Keratinocyte (primary cell): ENCODE data around the gene CD55. TPM values are rescaled to one million over a fixed set of nuclear protein-coding genes. Genes with fewer than 3 reads are reported as not detected.
A peak's percentile ranks its signal among the peaks of the same experiment; 100 is the strongest.

Experiments used
- DNase-seq: peaks from one replicate; pipeline ENCODE4 v3.0.0-alpha.2; 2011; ENCODE audit warnings: low read depth, missing footprints, low spot score
- FAIRE-seq: peaks from 2 replicates; lab custom pipeline; 2011; peaks lifted over from hg19 to GRCh38; lab: Jason Lieb, UNC
- H2AFZ ChIP-seq: 2 replicates; pipeline ENCODE4 v1.6.0; 2012; ENCODE audit warnings: low read length, control low read depth, inconsistent platforms; ENCODE audit not compliant: control insufficient read depth
- H3K27ac ChIP-seq: 2 replicates; pipeline ENCODE4 v1.5.1; 2011; ENCODE audit warnings: low read length; ENCODE audit not compliant: control insufficient read depth, insufficient read depth
- H3K27me3 ChIP-seq: 3 replicates; pipeline ENCODE4 v1.6.0; 2011; ENCODE audit warnings: low read length; ENCODE audit not compliant: control insufficient read depth, insufficient read depth; ENCODE audit errors: extremely low read depth
- H3K36me3 ChIP-seq, 2 experiments: 2 replicates in 1 of 2; 3 replicates in 1 of 2; pipeline ENCODE4 v1.5.1; 2011; ENCODE audit warnings: low read length in 2 of 2, mild to moderate bottlenecking in 1 of 2; ENCODE audit not compliant: control insufficient read depth in 2 of 2, insufficient read depth in 2 of 2; ENCODE audit errors: extremely low read depth in 1 of 2
- H3K4me1 ChIP-seq: 3 replicates; pipeline ENCODE4 v1.5.1; 2011; ENCODE audit warnings: low read length; ENCODE audit not compliant: control insufficient read depth, insufficient read depth; ENCODE audit errors: extremely low read depth
- H3K4me2 ChIP-seq: 3 replicates; pipeline ENCODE4 v1.6.0; 2011; ENCODE audit warnings: low read depth, low read length; ENCODE audit not compliant: control insufficient read depth, insufficient read depth; ENCODE audit errors: extremely low read depth
- H3K4me3 ChIP-seq, 3 experiments: fragments of 200-600 bp in 1 of 3; sonication (generic) in 1 of 3; 2 replicates in 2 of 3; 3 replicates in 1 of 3; pipeline ENCODE4 v1.5.1; 2011 to 2016; ENCODE audit warnings: low read length in 3 of 3, mild to moderate bottlenecking in 3 of 3, control low read depth in 2 of 3, inconsistent platforms in 1 of 3, low read depth in 1 of 3, mixed read lengths in 1 of 3, mixed run types in 1 of 3, moderate library complexity in 1 of 3; ENCODE audit not compliant: control insufficient read depth in 2 of 3, insufficient read depth in 2 of 3; ENCODE audit errors: extremely low read depth in 1 of 3
- H3K79me2 ChIP-seq: 2 replicates; pipeline ENCODE4 v1.6.0; 2012; ENCODE audit warnings: low read length; ENCODE audit not compliant: control insufficient read depth, insufficient read depth
- H3K9ac ChIP-seq: 3 replicates; pipeline ENCODE4 v1.6.0; 2011; ENCODE audit warnings: low read length; ENCODE audit not compliant: control insufficient read depth, insufficient read depth; ENCODE audit errors: extremely low read depth
- H3K9me1 ChIP-seq: 3 replicates; pipeline ENCODE4 v1.6.0; 2011; ENCODE audit warnings: low read length; ENCODE audit not compliant: control insufficient read depth, insufficient read depth; ENCODE audit errors: extremely low read depth
- H3K9me3 ChIP-seq: 2 replicates; pipeline ENCODE4 v1.5.1; 2012; ENCODE audit warnings: low read depth, low read length; ENCODE audit not compliant: control insufficient read depth
- H4K20me1 ChIP-seq: 3 replicates; pipeline ENCODE4 v1.6.0; 2011; ENCODE audit warnings: low read length; ENCODE audit not compliant: control insufficient read depth, insufficient read depth; ENCODE audit errors: extremely low read depth
- CTCF ChIP-seq, 3 experiments: IDR thresholded peaks in 1 of 3; conservative IDR thresholded peaks in 1 of 3; optimal IDR thresholded peaks in 1 of 3; 2 replicates in 2 of 3; 3 replicates in 1 of 3; pipeline versions ENCODE3 to v1.5.1; 2011; ENCODE audit warnings: low read length in 3 of 3, mild to moderate bottlenecking in 3 of 3, moderate library complexity in 2 of 3, control low read depth in 1 of 3, inconsistent platforms in 1 of 3; ENCODE audit not compliant: insufficient read depth in 2 of 3; ENCODE audit errors: extremely low read depth in 1 of 3
- EZH2 ChIP-seq: IDR thresholded peaks from one replicate; pipeline ENCODE4 v1.6.1; 2012; ENCODE audit warnings: inconsistent platforms, mild to moderate bottlenecking, low read length, moderate library complexity
- dilution Hi-C: fragments of 300-500 bp; cut with MboI; formaldehyde crosslinking; loops from one replicate; pipeline ENCODE4 v1.7.0; 2020; ENCODE audit warnings: low sequenced_read_pairs; ENCODE audit not compliant: extremely low pct_ligation_motif_present
- polyA plus RNA-seq, 5 experiments: library from polyadenylated mRNA; depleted of rRNA in 3 of 5; stranded (reverse) in 3 of 5; stranded (forward) in 1 of 5; unstranded in 1 of 5; fragments of >200 nt; gene quantifications; 1 replicate in 1 of 5; 2 replicates in 3 of 5; 3 replicates in 1 of 5; pipeline versions ENCODE4 v1.2.1 to v1.2.3, GENCODE V29; 2011 to 2012; ENCODE audit warnings: missing spikeins in 2 of 5, low read depth in 1 of 5, low replicate concordance in 1 of 5

The CD55 gene
- polyA plus RNA-seq, 1 donor (not counting 4 experiments of a cell fraction or from before 2014, with no cell fraction given), result 37.3 TPM

- no peaks in the 10 kb centered on the region for H3K79me2 ChIP-seq
- dilution Hi-C loops, result no loop called here
- no peaks in the 10 kb centered on the region for H3K9me1 ChIP-seq
- H3K27ac ChIP-seq, result no peak overlapping the region
- H3K4me2 ChIP-seq, result no peak overlapping the region
- no peak overlapping the region for H2AFZ ChIP-seq
- no peak overlapping the region for H3K9ac ChIP-seq
- no peaks in the 10 kb centered on the region for H3K4me1 ChIP-seq
- no peaks in the 10 kb centered on the region for H3K36me3 ChIP-seq
- peaks cover 3% of the 10 kb centered on the region for H3K27me3 ChIP-seq
- FAIRE-seq (no peak), DNase-seq (no peak)
- H3K4me3 ChIP-seq, result no peak overlapping the region
- no peaks in the 10 kb centered on the region for H4K20me1 ChIP-seq
- TF ChIP-seq EZH2 (no peak), CTCF (optimal IDR thresholded peaks at IDR 0.05 in 1 of 3, IDR thresholded peaks at IDR 0.05 in 1 of 3, conservative IDR thresholded peaks at IDR 0.05 in 1 of 3; ENCODE audit: extremely low read depth in 1 of 3, insufficient read depth in 2 of 3, low read length in 3 of 3) (no peak)
- no peaks in the 10 kb centered on the region for H3K9me3 ChIP-seq
Measured at GRCh38 chr1:207402744-207403143, 81.3 kb downstream of the CD55 start.

- no peaks in the 10 kb centered on the region for H3K9me3 ChIP-seq
- FAIRE-seq (peak; percentile 63), DNase-seq (peak; percentile 9)
- H4K20me1 ChIP-seq, result no peaks in the 10 kb centered on the region
- no peaks in the 10 kb centered on the region for H3K79me2 ChIP-seq
- H3K4me1 ChIP-seq, result no peaks in the 10 kb centered on the region
- dilution Hi-C loops, result no loop called here
- no peaks in the 10 kb centered on the region for H3K9me1 ChIP-seq
- no peak overlapping the region for H3K9ac ChIP-seq
- no peaks in the 10 kb centered on the region for H3K36me3 ChIP-seq
- peaks cover 3% of the 10 kb centered on the region for H3K27me3 ChIP-seq
- TF ChIP-seq EZH2, result no peak
- peak in 2 of 3 experiments; percentile 52 to 74 for TF ChIP-seq CTCF (optimal IDR thresholded peaks at IDR 0.05 in 1 of 3, IDR thresholded peaks at IDR 0.05 in 1 of 3, conservative IDR thresholded peaks at IDR 0.05 in 1 of 3; ENCODE audit: extremely low read depth in 1 of 3, insufficient read depth in 2 of 3, low read length in 3 of 3)
- no peak overlapping the region for H3K4me3 ChIP-seq
- no peak overlapping the region for H2AFZ ChIP-seq
- H3K27ac ChIP-seq, result no peak overlapping the region
- H3K4me2 ChIP-seq, result no peak overlapping the region
Measured at GRCh38 chr1:207404849-207405525, 83.5 kb downstream of the CD55 start.
